Measurements from ENCODE around the gene ADGRA3.

- TF ChIP-seq EZH2 (IDR thresholded peaks at IDR 0.05; ENCODE audit: borderline replicate concordance, low read depth, low read length, severe bottlenecking) = no peak
- no peak for TF ChIP-seq POLR2A (IDR thresholded peaks at IDR 0.05; ENCODE audit: low read depth, low read length)
Measured at GRCh38 chr4:22486276-22486675, 29.6 kb downstream of the ADGRA3 start.

Data from endothelial cell of umbilical vein (primary cell).